Right ventricle myocardium superior (tissue), 1 donor: ENCODE results near the gene ADGRG4. TPM values are rescaled to one million over a fixed set of nuclear protein-coding genes. Genes with fewer than 3 reads are reported as not detected.
"Not testable (repeated sequence)": the region's sequence is repeated elsewhere in the genome, so short reads cannot be mapped to it uniquely, and the experiment has no call there.

Source experiments
- ATAC-seq: fragments of 200-7000 bp; cut with Tn5 transposase; one replicate; pipeline ENCODE4 v1.9.1; 2020; ENCODE audit warnings: mild to moderate bottlenecking; ENCODE audit not compliant: poor library complexity
- DNase-seq: peaks from one replicate; pipeline ENCODE4 v3.0.0-alpha.2; 2020
- intact Hi-C: fragments of 100-400 bp; cut with DNase I; formaldehyde crosslinking; loops from one replicate; pipeline ENCODE4 v1.11.2; 2022
- long read RNA-seq: library from polyadenylated mRNA; unstranded; transcript quantifications from one replicate; pipeline ENCODE4 v2.0.0, GENCODE V29; 2021
- total RNA-seq: library from RNA; stranded (reverse); fragmentation: NEBNext Ultra II Directional; extraction: Animal tissue kit (Norgen Biotek cat#: 25700); gene quantifications from one replicate; pipeline ENCODE4 v1.2.1, GENCODE V29; 2021
- donor health status: DM: no; HTN: yes; CAD: no; lungs with severe emphysema.

ADGRG4 gene
- not detected for total RNA-seq
- long read RNA-seq, result 0 reads

- intact Hi-C loops, ATAC-seq, DNase-seq: not testable (repeated sequence)
These were observed at the start of gene ADGRG4 for GRCh38 chrX:136300721-136301120. ADGRG4 (plus strand) TSS chrX:136300963; CDS start chrX:136308778, 7,815 bp downstream.

GRCh38 chrX:136251041-136251991 is 49.4 kb upstream of the ADGRG4 start, which contains the start of gene MAP7D3:
MAP7D3 (minus strand) TSS chrX:136251400; CDS start chrX:136251358, 42 bp downstream.
- intact Hi-C loops, result loop anchor here (10.0 kb wide), 1 partner anchor 47 kb away; no protein-coding TSS in a partner anchor
- DNase-seq, result peak; percentile 78
- ATAC-seq, result peak; percentile 97

GRCh38 chrX:136255541-136255940 is 45.2 kb upstream of the ADGRG4 start:
- peak; percentile 38 for DNase-seq
- ATAC-seq, result peak; percentile 50
- intact Hi-C loops, result loop anchor here (10.0 kb wide), 1 partner anchor 51 kb away; no protein-coding TSS in a partner anchor

- intact Hi-C loops, result loop anchor here (10.0 kb wide), 1 partner anchor 51 kb away; no protein-coding TSS in a partner anchor
These were observed 44.7 kb upstream of the ADGRG4 start for GRCh38 chrX:136256026-136256425.

DNA sequence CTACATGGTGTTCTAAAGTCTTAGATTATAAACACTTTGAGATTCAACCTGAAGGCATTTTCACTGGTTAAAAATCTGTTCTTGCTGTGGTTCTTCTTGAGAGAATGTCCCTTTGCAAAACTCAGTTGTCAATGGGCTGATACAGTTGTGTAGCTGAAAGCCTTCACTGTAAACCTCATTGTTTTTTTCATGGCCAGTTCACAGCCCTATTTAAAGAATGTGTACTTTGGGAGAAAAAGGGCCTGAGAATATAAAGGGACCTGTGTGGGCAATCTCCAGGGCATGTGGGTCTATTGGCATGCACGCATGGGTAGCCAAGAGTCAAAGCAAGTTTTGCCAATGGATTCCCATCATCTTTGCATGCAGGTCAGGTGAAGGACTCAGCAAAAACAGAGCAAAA is 41.8 kb upstream of the ADGRG4 start:
- ATAC-seq, result no peak
- no peak for DNase-seq
- intact Hi-C loops, result loop anchor here (10.0 kb wide), 1 partner anchor 54 kb away; no protein-coding TSS in a partner anchor

More at GRCh38 chrX:136256026-136256425, 44.7 kb upstream of the ADGRG4 start:
- DNase-seq (no peak), ATAC-seq (no peak)

DNA sequence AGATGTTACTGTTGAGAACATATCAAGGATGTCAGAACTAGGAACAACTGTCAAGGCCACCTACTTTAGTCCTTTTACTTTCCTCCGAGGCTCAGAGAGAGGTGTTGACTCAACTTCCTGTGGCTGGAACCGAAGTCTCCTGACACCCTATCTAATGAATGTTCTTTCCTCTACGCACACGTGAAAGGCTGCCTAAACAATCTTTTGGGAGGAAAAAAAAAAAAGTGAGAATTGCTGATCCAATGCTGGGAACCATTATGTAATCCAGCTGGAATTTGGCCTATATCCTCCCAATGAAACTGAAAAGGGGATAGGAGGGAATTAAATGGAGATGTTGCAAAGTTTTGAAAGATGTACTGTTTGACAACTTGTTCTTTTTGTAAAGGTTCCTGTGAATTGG is 41.2 kb upstream of the ADGRG4 start:
- ATAC-seq, result peak; percentile 45
- intact Hi-C loops, result loop anchor here (10.0 kb wide), 1 partner anchor 55 kb away; no protein-coding TSS in a partner anchor
- DNase-seq, result no peak

DNA sequence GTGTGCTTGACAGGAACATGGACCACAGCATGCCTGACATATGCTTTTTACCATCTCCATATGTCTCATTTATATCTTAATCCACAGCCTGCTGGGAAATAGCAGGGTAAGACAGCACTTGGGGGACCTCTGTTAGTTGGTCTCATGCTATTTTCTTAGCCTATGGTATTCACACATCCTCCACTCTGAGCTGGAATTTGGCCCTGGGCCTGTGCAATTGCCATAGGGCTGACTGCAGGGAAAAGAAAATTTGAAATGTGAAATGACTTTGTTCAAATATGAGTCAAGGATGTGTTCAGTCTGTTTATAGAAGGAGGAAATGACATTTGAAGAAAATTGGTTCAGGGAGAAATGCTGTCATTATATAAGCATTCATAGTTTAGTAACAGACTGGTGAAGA is 40.0 kb upstream of the ADGRG4 start:
- ATAC-seq (no peak), DNase-seq (no peak)
- intact Hi-C loops, result loop anchor here (10.0 kb wide), 1 partner anchor 96 kb away; no protein-coding TSS in a partner anchor

GRCh38 chrX:136261321-136261720 is 39.4 kb upstream of the ADGRG4 start:
- no peak for ATAC-seq
- DNase-seq, result no peak
- intact Hi-C loops, result loop anchor here (10.0 kb wide), 1 partner anchor 97 kb away; no protein-coding TSS in a partner anchor

DNA sequence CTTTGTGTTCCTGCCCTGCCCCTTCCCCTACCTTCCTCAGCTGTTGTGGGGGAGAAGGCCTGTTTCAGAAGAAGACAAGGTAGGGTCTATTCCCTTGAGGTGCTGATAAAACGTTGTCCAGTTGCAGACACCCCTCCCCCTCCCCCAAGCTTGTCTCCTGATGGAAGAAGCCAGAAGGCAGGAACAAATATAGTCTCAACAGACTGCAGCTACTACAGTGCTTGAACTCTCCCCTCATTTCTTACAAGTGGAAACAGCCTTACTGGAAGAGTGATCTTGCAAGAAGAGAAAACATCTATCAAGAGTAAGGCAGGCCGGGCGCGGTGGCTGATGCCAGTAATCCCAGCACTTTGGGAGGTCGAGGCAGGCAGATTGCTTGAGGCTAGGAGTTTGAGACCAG is 38.5 kb upstream of the ADGRG4 start:
- DNase-seq (no peak), ATAC-seq (peak; percentile 39)
- intact Hi-C loops, result loop anchor here (10.0 kb wide), 1 partner anchor 97 kb away; no protein-coding TSS in a partner anchor

- no peak for ATAC-seq
- intact Hi-C loops, result loop anchor here (10.0 kb wide), 1 partner anchor 98 kb away; no protein-coding TSS in a partner anchor
- no peak for DNase-seq
These were observed 37.9 kb upstream of the ADGRG4 start for GRCh38 chrX:136262812-136263315.

DNA sequence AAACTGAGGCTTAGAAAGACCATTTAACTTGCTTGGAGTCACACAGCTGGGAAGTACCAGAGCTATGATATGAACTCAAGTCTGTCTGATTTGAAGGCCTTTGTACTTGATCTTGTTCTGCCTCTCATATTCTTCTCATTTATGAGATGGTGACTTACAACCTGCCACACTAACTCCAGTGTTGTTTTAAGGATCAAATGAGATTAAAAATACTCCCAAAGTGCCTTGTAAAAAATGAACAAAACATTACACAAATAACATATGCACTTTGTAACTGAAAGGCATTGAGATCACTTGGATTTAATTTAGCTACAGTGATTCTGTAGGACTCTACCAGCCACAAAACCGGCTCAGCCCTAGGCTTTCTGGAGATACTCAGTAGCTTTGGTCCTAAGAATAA is 33.9 kb upstream of the ADGRG4 start:
- no peak for ATAC-seq
- DNase-seq, result no peak
- intact Hi-C loops, result loop anchor here (5.0 to 10.0 kb wide), 2 partner anchors 102 to 240 kb away; no protein-coding TSS in a partner anchor

DNA sequence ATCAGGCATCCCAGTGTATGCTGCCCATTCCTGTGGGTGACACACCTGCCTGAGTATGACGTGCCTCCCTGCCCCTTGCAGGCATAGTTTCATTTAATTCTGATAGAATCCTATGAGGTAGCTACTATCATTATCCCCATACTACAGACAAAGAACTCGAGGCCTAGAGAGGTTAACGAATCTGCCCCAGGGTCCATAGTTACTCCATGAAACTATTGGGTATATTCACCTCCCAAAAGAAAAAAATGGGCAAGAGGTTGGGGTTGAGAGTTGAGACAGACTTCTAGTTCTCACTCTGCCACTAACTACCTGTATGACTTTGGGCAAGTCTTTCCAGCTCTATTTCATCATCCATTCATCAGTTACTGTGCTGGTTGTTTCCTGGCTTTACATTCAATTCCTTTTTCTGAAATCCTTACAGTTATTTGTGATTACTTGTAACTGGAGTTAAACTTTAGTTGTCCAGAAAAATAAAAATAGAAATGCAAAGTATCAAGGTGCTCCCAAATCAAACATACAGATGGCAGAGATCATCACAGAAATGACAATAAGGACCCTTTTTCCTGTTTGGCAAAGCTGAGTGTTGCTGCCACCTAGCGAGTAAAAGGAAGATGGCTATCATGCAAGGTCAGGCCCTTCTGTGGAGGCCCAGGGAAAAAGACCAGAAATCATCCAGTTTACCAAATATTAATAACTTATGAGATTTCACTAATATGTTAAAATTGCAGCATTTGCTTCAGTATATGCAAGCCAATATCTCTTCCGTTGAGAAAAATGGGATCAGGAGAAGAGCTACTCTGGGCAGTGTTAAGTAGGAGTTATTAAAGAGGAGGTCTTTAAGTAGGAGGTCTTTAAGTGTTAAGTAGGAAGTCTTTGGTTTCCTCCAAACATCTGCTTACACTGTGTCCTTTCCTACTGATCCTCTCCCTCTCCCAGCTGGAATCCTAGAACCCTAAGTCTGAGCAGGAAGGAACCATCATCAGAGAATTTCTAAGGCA is 32.4 kb upstream of the ADGRG4 start:
- intact Hi-C loops, result loop anchor here (5.0 to 10.0 kb wide), 2 partner anchors 104 to 241 kb away; no protein-coding TSS in a partner anchor
- ATAC-seq (peak; percentile 73), DNase-seq (no peak)

- ATAC-seq (no peak), DNase-seq (no peak)
- intact Hi-C loops, result loop anchor here (5.0 to 10.0 kb wide), 2 partner anchors 105 to 243 kb away; no protein-coding TSS in a partner anchor
These were observed 30.8 kb upstream of the ADGRG4 start for GRCh38 chrX:136269921-136270320.

DNA sequence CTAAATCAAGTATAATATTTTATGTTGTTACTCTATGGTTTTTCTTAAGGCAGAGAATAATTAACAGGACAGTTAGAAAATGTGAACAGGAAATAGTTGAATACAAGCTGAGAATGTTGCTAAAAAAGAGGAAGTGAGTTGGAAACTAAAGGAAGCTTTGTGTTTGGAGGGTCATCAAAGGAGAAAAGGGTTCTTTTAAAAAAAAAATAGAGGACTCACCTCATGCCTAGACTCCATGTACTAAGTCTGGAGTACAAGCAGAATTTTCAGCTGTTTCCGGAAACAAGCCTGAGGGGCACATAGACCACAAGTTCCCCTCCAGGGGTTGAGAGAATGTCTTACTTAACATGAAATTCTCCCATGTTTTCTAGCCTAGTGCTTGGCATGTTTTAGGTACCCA is 29.5 kb upstream of the ADGRG4 start:
- no peak for ATAC-seq
- DNase-seq, result no peak
- intact Hi-C loops, result no loop called here

GRCh38 chrX:136272325-136272724 is 28.4 kb upstream of the ADGRG4 start:
- intact Hi-C loops, result no loop called here
- ATAC-seq (no peak), DNase-seq (no peak)

- intact Hi-C loops, result no loop called here
- ATAC-seq (peak; percentile 56), DNase-seq (no peak)
These were observed 26.8 kb upstream of the ADGRG4 start for GRCh38 chrX:136273986-136274385.

GRCh38 chrX:136275553-136275952 is 25.2 kb upstream of the ADGRG4 start:
- DNase-seq, result no peak
- intact Hi-C loops, result no loop called here
- no peak for ATAC-seq

GRCh38 chrX:136286375-136286774 is 14.4 kb upstream of the ADGRG4 start:
- ATAC-seq, intact Hi-C loops, DNase-seq: not testable (repeated sequence)
